HepG2 (cell line): ENCODE data around the gene TMEM239. TPM values are rescaled to one million over a fixed set of nuclear protein-coding genes. Genes with fewer than 3 reads are reported as not detected.
A peak's percentile ranks its signal among the peaks of the same experiment; 100 is the strongest.

ENCODE experiments used
- CENPT ChIP-seq: sonication (generic); formaldehyde crosslinking; IDR thresholded peaks from 2 replicates; pipeline ENCODE4 v1.8.0; 2022; ENCODE audit warnings: low read depth, mild to moderate bottlenecking, moderate library complexity, missing genetic modification reagents
- ERF ChIP-seq: IDR thresholded peaks from 2 replicates; pipeline ENCODE4 v1.6.1; 2018; ENCODE audit warnings: missing biosample characterization, missing genetic modification reagents
- GZF1 ChIP-seq: sonication (generic); formaldehyde crosslinking; IDR thresholded peaks from 2 replicates; pipeline ENCODE4 v1.5.1; 2020; ENCODE audit warnings: mild to moderate bottlenecking, missing genetic modification reagents
- HMGA1 ChIP-seq: sonication (generic); formaldehyde crosslinking; conservative IDR thresholded peaks from 2 replicates; pipeline ENCODE4 v1.4.0; 2020; ENCODE audit warnings: missing genetic modification reagents
- KDM3A ChIP-seq: IDR thresholded peaks from 2 replicates; pipeline ENCODE4 v1.6.1; 2018; ENCODE audit warnings: low read depth, missing compliant biosample characterization
- KLF11 ChIP-seq: IDR thresholded peaks from 2 replicates; pipeline ENCODE4 v1.6.1; 2016; ENCODE audit warnings: missing compliant biosample characterization
- PHB2 ChIP-seq: fragments of 450-650 bp; IDR thresholded peaks from 2 replicates; pipeline ENCODE4 v1.6.1; 2018; ENCODE audit not compliant: partially characterized antibody
- RCOR2 ChIP-seq: IDR thresholded peaks from 2 replicates; pipeline ENCODE4 v1.6.1; 2016; ENCODE audit warnings: missing biosample characterization, missing genetic modification reagents
- WIZ ChIP-seq: sonication (generic); formaldehyde crosslinking; IDR thresholded peaks from 2 replicates; pipeline ENCODE4 v1.5.1; 2020; ENCODE audit warnings: mild to moderate bottlenecking, missing genetic modification reagents
- ZFP1 ChIP-seq: IDR thresholded peaks from 2 replicates; pipeline ENCODE4 v1.6.1; 2016
- ZMAT5 ChIP-seq: sonication (generic); formaldehyde crosslinking; IDR thresholded peaks from 2 replicates; pipeline ENCODE4 v1.5.0; 2020; ENCODE audit warnings: mild to moderate bottlenecking, low read depth, missing genetic modification reagents, borderline replicate concordance
- ZNF441 ChIP-seq: sonication (generic); formaldehyde crosslinking; IDR thresholded peaks from 2 replicates; pipeline ENCODE4 v1.7.0; 2021; ENCODE audit warnings: missing genetic modification reagents, borderline replicate concordance
- ZNF580 ChIP-seq: IDR thresholded peaks from 2 replicates; pipeline ENCODE4 v1.6.1; 2016; ENCODE audit warnings: low read depth, borderline replicate concordance
- ZNF710 ChIP-seq: sonication (generic); formaldehyde crosslinking; IDR thresholded peaks from 2 replicates; pipeline ENCODE4 v1.5.0; 2020; ENCODE audit warnings: mild to moderate bottlenecking, missing genetic modification reagents, borderline replicate concordance
- polyA plus RNA-seq, 8 experiments: library from polyadenylated mRNA; depleted of rRNA in 3 of 8; stranded (reverse) in 7 of 8; unstranded in 1 of 8; fragments of >200 nt; fragmentation: Illumina TruSeq in 4 of 8; extraction: Trizol in 4 of 8; gene quantifications; 2 replicates each; pipeline versions ENCODE4 v1.2.1 to v1.2.3, GENCODE V29; 2011 to 2016; ENCODE audit warnings: low read depth in 4 of 8, missing spikeins in 1 of 8, mixed read lengths in 1 of 8; ENCODE audit not compliant: insufficient read depth in 1 of 8
- total RNA-seq, 5 experiments: library from RNA; depleted of rRNA; stranded (reverse); fragments of >200 nt; fragmentation: Illumina TruSeq; extraction: Trizol; gene quantifications; 2 replicates each; pipeline ENCODE4 v1.2.3, GENCODE V29; 2016; ENCODE audit warnings: low read depth in 1 of 5
- TF ChIP-seq, protein P1 (sequence below): sonication (generic); formaldehyde crosslinking; IDR thresholded peaks from 2 replicates; pipeline ENCODE4 v1.4.0; 2020; ENCODE audit warnings: missing genetic modification reagents, mild to moderate bottlenecking, borderline replicate concordance

Gene TMEM239
- total and polyA plus RNA-seq, 2 of the 13 experiments (the other 11 are each of a cell fraction or from before 2014, with no cell fraction given) = not detected

GRCh38 chr20:2840138-2840966 lies 24.2 kb downstream of the TMEM239 start, which contains the start of the genes PCED1A and VPS16 (continued):
- TF ChIP-seq, protein P1, sequence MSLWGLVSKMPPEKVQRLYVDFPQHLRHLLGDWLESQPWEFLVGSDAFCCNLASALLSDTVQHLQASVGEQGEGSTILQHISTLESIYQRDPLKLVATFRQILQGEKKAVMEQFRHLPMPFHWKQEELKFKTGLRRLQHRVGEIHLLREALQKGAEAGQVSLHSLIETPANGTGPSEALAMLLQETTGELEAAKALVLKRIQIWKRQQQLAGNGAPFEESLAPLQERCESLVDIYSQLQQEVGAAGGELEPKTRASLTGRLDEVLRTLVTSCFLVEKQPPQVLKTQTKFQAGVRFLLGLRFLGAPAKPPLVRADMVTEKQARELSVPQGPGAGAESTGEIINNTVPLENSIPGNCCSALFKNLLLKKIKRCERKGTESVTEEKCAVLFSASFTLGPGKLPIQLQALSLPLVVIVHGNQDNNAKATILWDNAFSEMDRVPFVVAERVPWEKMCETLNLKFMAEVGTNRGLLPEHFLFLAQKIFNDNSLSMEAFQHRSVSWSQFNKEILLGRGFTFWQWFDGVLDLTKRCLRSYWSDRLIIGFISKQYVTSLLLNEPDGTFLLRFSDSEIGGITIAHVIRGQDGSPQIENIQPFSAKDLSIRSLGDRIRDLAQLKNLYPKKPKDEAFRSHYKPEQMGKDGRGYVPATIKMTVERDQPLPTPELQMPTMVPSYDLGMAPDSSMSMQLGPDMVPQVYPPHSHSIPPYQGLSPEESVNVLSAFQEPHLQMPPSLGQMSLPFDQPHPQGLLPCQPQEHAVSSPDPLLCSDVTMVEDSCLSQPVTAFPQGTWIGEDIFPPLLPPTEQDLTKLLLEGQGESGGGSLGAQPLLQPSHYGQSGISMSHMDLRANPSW = no peak
- TF ChIP-seq HMGA1 (CRISPR knock-in tag) = no peak
- peak; percentile 94 for TF ChIP-seq ZNF580
- TF ChIP-seq RCOR2 = peak; percentile 73; the same call in 1 of the 2 replicates
- peak; percentile 87 for TF ChIP-seq ZNF441
- TF ChIP-seq CENPT (CRISPR knock-in tag) = peak; percentile 53; the same call in 1 of the 2 replicates
- TF ChIP-seq ERF (CRISPR knock-in tag) = peak; percentile 96
- no peak for TF ChIP-seq ZFP1 (CRISPR knock-in tag)
- peak; percentile 93; the same call in 1 of the 2 replicates for TF ChIP-seq WIZ (CRISPR knock-in tag)
- TF ChIP-seq GZF1 (CRISPR knock-in tag) = peak; percentile 90
- no peak; the same call in none of the 2 replicates for TF ChIP-seq ZNF710 (CRISPR knock-in tag)
- TF ChIP-seq ZMAT5 = no peak
- TF ChIP-seq KDM3A = peak; percentile 95; the same call in 1 of the 2 replicates
- no peak for TF ChIP-seq PHB2
- peak; percentile 23; the same call in 1 of the 2 replicates for TF ChIP-seq KLF11 (CRISPR knock-in tag)
